GM18508 (cell line): ENCODE data around the gene DTHD1.

Experiments
- ATAC-seq: cut with Tn5 transposase; IDR thresholded peaks from one replicate; pipeline ENCODE4 v1.9.1; 2021; ENCODE audit warnings: moderate number of reproducible peaks; ENCODE audit not compliant: insufficient read depth, unreplicated experiment

The DTHD1 gene

DNA sequence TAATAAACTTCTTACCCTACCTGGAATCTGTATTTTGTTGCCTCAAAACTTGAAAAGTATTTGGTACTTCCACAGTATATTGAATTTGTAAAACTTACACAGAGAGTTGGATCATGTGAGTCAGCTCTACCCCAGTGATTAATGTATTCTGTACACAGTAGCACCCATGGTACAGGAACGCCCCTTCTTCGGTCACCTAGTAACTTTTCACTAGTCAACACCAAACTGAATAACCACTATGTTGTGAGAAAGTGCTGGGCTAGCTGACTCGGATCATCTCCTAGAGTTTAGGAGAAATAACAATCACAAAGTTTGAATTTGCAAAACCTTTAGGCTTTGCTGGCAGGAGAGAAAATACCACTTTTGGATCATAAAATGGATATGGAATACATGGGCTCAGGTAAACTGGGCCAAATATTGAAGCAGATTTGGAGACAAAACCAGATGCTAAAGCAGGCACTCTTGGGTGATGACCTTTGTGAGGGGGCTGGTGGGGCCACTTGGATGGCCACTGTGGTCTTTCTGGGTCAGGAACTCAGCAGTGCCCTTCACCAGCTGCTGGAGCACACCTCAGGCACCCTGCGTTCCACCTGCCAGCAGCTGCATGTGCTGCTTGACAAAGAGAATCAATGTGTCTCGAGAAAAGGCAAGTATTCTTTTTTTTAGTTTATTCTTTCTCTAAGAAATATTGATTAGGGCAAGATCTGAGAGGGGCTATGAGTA, at the start of gene DTHD1:
Gene DTHD1, plus strand, starts transcription at position 233 of the 723 bp plus-strand sequence. Its CDS starts 143 bp downstream, at position 376.
- no peak for ATAC-seq

GRCh38 chr4:36233567-36234266, 47.7 kb upstream of the DTHD1 start:
- no peak for ATAC-seq

DNA sequence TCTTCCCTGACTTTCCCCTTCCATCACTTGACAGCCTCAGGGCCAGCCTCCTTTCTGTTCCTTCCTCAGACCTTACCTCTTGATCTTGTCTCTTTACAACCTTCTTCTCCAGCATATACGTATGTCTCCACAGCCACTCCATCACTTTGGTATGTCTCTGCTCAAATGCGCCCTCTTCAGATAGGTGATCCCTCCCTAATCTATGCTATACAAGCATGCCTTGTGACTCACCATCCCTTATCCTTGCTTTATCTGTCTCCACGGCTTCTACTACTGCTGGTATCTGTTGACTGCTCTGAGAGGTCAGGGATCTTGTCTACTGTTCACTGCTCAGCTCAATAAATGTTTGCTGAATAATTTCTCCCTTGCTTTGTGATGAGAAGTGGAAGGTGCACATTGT, 46.1 kb upstream of the DTHD1 start:
- ATAC-seq, result no peak

- ATAC-seq, result no peak
Observed at GRCh38 chr4:36236159-36236558, 45.3 kb upstream of the DTHD1 start.

GRCh38 chr4:36237366-36238313, 43.8 kb upstream of the DTHD1 start:
- ATAC-seq, result no peak

DNA sequence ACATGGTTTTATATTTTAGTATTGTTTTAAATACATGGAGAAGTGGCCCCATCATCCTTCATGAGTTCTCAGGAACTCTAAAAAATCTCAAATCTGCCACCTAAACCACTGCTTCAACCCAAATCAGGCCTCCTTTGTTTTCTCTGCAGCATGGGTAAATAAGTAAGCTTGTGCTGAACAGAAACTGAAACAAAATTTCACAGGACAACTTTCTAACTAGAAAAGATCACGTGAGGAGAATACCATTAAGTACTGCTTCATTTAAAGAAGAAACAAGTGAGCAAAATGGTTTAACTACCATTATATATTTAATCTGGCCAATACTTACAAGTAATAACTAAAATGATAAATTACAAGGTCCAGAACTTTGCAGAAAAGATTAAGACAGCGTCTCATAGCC, 39.6 kb upstream of the DTHD1 start:
- ATAC-seq, result peak; percentile 60

DNA sequence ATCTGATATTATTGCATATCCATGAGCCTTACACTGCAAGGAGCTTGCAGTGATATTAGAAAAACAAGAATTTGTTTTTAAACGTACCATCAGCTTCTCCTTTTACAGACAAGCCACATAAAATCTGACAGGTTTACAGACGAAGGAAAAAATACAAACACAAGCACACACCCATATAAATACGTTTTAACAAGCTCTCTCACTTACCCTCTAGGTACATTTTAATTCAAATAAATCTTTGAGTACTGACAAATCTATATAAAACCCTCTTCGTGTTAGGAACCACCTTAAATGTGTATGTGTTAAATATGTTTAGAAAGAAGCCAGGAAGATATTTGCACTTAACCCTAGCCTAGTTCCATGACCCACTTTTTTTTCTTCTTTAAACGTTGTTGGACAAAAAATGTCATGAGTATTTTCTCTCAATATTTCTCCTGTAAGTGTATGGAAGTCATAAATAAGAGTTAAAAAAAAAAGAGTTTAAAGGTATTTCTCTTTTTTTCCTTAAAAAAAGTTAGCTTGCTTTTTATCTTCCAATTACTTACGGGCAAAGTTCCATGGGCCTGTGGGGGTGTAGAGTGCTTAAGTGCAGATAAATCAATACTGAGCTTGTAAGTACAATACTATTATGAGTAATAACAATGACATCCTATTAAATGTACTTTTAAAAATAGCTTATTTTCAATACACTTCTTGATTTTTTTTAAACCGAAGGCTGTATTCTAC, 38.6 kb upstream of the DTHD1 start:
- no peak for ATAC-seq

- peak; percentile 6 for ATAC-seq
Observed at GRCh38 chr4:36243355-36244256, 37.8 kb upstream of the DTHD1 start.

DNA sequence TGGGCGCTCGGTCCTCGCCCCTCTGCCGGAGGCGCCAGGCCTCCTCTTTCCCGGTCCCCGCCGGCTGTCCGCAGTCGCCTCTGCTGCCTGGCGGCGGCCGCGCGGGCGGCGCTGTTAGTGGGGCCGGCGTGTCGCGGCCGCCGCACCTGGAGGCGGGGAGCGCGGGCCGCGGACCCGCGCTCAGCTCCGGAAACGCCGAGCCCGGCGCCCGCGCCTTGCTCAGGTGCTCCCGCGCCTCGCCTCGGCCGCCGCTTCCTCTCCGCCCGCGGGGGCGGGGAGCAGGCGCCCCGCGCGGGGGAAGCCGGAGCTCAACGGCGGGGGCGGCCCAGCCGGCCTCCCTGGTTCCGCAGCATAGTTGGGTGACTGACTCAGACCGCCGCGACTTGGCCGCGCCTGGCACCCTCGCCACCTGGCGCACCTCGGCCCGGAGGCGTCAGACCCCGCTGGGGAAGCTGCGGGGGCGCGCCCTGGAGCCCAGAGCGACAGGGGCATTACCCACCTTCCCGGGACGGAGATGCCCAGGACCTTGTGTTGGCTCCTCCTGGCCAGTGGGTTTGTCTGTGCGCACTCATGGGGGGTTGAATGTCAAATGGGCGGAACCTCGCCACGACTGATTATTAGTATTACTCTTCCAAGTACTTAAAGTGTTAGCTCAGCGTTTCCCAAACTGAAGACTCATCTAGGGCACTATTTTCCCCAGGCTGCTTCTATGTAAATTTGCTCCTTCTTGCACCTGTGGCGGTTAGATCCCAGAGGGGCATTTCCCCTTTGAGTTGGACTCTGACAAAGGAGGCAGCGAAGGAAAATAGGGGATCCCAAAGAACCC, 36.9 kb upstream of the DTHD1 start, which contains the start of gene ARAP2:
Gene ARAP2, minus strand, starts transcription at position 258 of the 826 bp plus-strand sequence. CDS start 15,028 bp downstream, outside the sequence.
- peak; percentile 31 for ATAC-seq

DNA sequence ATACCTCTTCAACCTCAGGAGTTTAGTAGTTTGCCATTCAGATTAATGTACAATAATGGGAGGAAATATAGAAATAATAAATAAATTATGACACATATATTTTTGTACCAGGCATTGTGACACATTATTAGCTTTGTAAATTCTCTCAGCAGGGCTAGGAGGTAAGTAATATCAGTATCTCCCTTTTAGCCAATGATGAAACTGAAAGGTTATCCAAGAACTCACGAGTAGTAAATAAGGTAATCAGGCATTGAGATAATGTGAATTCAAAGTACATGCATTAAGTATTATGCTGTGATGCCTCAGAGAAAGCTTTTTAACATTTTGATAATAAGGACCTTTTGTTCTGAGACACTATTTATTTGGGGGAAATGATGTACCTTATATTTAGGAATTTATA, 31.8 kb upstream of the DTHD1 start:
- no peak for ATAC-seq

DNA sequence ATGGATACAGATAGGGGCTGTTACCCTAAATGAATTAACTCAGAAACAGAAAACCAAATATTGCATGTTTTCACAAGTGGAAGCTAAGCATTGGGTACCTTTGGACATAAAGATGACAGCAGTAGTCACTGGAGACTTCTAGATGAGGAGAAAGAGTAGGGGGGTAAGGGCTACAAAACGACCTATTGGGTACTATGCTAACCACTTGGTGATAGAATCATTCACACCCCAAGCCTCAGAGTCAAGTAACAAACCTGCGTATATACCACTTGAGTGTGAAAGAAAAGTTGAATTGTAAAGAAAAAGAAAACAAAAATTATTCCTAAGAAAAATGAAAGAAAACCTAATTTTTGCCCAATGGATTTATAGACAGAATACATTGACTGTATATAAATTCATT, 29.4 kb upstream of the DTHD1 start:
- ATAC-seq, result no peak

DNA sequence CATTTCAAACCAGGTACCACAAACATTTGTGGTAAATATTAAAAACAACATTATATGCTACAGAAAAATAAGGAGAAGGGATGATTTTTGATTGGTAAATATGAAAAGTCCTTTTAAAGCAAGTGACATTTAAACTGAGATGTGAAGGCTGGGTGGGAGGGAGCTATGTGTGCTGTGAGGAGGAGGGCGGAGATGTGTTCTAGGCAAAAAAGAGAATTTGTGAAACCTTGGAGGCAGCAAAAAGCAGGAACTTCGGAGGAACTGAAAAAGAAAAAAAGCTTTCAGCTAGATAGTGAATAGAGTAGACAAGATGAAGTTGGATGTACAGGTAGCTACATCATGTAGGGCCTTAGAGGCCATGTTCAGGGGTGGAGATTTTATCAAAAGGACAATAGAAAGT, 27.0 kb upstream of the DTHD1 start:
- no peak for ATAC-seq

DNA sequence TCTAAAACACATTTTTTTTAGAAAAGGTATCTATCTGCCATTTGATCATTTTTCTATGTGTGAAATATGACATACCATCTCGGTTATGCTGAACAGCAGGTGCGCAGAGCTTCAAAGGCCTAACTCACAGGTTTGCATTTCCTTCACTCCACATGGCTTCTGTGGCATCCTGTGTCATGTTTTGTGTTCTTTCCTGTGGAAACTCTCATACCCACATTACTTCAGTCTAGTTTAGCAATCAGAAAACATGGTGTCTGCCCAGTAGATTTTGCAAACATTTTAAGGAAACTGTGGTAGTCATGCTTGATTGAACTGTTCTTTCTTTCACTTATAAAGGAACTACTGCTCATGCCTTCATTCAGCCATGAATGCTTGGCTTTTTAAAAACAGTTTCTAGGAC, 25.8 kb upstream of the DTHD1 start:
- peak; percentile 66 for ATAC-seq

GRCh38 chr4:36256398-36256891, 25.0 kb upstream of the DTHD1 start:
- no peak for ATAC-seq

GRCh38 chr4:36260731-36261130, 20.7 kb upstream of the DTHD1 start:
- ATAC-seq, result no peak

- ATAC-seq, result no peak
Observed at GRCh38 chr4:36264207-36264826, 17.1 kb upstream of the DTHD1 start.

DNA sequence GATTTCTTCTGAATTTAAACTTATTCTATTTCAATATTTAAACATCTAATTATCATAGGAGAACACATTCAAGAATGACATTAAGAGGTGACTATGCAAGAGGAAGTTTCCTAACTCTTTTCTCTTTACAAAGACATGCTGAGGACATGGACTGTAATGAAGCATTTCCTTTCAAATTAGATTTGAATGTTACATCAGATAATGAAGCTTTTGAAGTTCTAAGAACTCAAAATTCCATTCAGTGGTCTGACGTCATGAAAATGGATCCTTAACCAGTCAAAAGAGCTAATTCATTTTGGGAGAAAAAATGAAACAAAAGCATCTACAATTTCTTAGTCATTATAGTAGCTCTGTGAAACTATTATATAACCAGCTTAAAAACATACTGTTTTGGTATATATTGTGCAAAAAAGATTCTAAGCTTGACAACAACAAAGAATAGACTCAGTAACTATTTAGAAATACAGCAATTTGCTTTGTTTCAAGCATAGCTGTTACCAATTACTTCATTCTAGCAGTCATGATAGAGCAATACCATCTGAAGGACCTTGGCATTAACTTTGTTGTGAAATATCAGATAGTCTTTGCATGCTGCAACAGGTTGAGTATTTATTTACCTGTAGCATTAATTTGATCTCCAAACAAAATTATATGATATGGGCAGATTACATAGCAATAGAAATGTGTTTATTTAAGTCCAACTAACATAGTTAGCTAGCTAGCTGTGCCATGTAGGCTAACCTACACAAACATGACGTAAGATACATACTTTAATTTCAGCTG, 13.7 kb upstream of the DTHD1 start:
- no peak for ATAC-seq
